Measurements from ENCODE around the gene PTPRB.

Gene PTPRB

GRCh38 chr12:70615174-70615866 is 21.9 kb downstream of the PTPRB start:
- Histone ChIP-seq H3K79me2 (ENCODE audit: insufficient read depth, low read depth) (no peaks in the 10 kb centered on the region), H4K20me1 (ENCODE audit: insufficient read depth) (no peaks in the 10 kb centered on the region), H3K4me2 (no peak overlapping the region), H3K36me3 (ENCODE audit: insufficient read depth) (no peaks in the 10 kb centered on the region), H2AFZ (ENCODE audit: low read depth) (no peak overlapping the region), H3K9ac (no peak overlapping the region), H3K27me3 (ENCODE audit: insufficient read depth, low read depth) (no peaks in the 10 kb centered on the region), H3K4me1 (ENCODE audit: low read depth, poor library complexity, severe bottlenecking) (no peaks in the 10 kb centered on the region), H3K4me3 (IDR thresholded peaks at IDR 0.05; ENCODE audit: insufficient read depth, low read depth, low read length) (no peak overlapping the region), H3K27ac (no peak overlapping the region)
- TF ChIP-seq CTCF (conservative IDR thresholded peaks at IDR 0.05; ENCODE audit: low read depth, low read length), result no peak

- Histone ChIP-seq H3K4me3 (IDR thresholded peaks at IDR 0.05; ENCODE audit: insufficient read depth, low read depth, low read length) (no peak overlapping the region), H3K4me1 (ENCODE audit: low read depth, poor library complexity, severe bottlenecking) (no peaks in the 10 kb centered on the region), H3K79me2 (ENCODE audit: insufficient read depth, low read depth) (no peaks in the 10 kb centered on the region), H3K36me3 (ENCODE audit: insufficient read depth) (no peaks in the 10 kb centered on the region), H3K4me2 (no peak overlapping the region), H2AFZ (ENCODE audit: low read depth) (no peak overlapping the region), H4K20me1 (ENCODE audit: insufficient read depth) (no peaks in the 10 kb centered on the region), H3K27ac (no peak overlapping the region), H3K9ac (no peak overlapping the region), H3K27me3 (ENCODE audit: insufficient read depth, low read depth) (no peaks in the 10 kb centered on the region)
- no peak for TF ChIP-seq CTCF (conservative IDR thresholded peaks at IDR 0.05; ENCODE audit: low read depth, low read length)
These were observed 27.3 kb downstream of the PTPRB start for GRCh38 chr12:70609739-70610491.

- no peaks in the 10 kb centered on the region for H3K36me3 ChIP-seq (ENCODE audit: insufficient read depth)
- H3K4me2 ChIP-seq, result no peak overlapping the region
- no peaks in the 10 kb centered on the region for H3K4me1 ChIP-seq (ENCODE audit: low read depth, poor library complexity, severe bottlenecking)
- no peaks in the 10 kb centered on the region for H4K20me1 ChIP-seq (ENCODE audit: insufficient read depth)
- TF ChIP-seq CTCF (conservative IDR thresholded peaks at IDR 0.05; ENCODE audit: low read depth, low read length), result no peak
- H3K27ac ChIP-seq, result no peak overlapping the region
- no peak overlapping the region for H3K4me3 ChIP-seq (IDR thresholded peaks at IDR 0.05; ENCODE audit: insufficient read depth, low read depth, low read length)
- no peaks in the 10 kb centered on the region for H3K79me2 ChIP-seq (ENCODE audit: insufficient read depth, low read depth)
- H3K9ac ChIP-seq, result no peak overlapping the region
- H3K27me3 ChIP-seq (ENCODE audit: insufficient read depth, low read depth), result no peaks in the 10 kb centered on the region
- H2AFZ ChIP-seq (ENCODE audit: low read depth), result no peak overlapping the region
These were observed 28.0 kb downstream of the PTPRB start for GRCh38 chr12:70609203-70609602.

GRCh38 chr12:70608184-70608583 is 29.0 kb downstream of the PTPRB start:
- no peak overlapping the region for H2AFZ ChIP-seq (ENCODE audit: low read depth)
- no peaks in the 10 kb centered on the region for H3K27me3 ChIP-seq (ENCODE audit: insufficient read depth, low read depth)
- H3K4me1 ChIP-seq (ENCODE audit: low read depth, poor library complexity, severe bottlenecking), result no peaks in the 10 kb centered on the region
- H3K4me2 ChIP-seq, result no peak overlapping the region
- no peaks in the 10 kb centered on the region for H3K36me3 ChIP-seq (ENCODE audit: insufficient read depth)
- H3K4me3 ChIP-seq (IDR thresholded peaks at IDR 0.05; ENCODE audit: insufficient read depth, low read depth, low read length), result no peak overlapping the region
- no peaks in the 10 kb centered on the region for H4K20me1 ChIP-seq (ENCODE audit: insufficient read depth)
- H3K9ac ChIP-seq, result no peak overlapping the region
- no peak overlapping the region for H3K27ac ChIP-seq
- no peak for TF ChIP-seq CTCF (conservative IDR thresholded peaks at IDR 0.05; ENCODE audit: low read depth, low read length)
- no peaks in the 10 kb centered on the region for H3K79me2 ChIP-seq (ENCODE audit: insufficient read depth, low read depth)

All from KMS-11 (cell line).